GM13976 (cell line): ENCODE data around the gene HIVEP3.

Experiments
- DNase-seq: peaks from one replicate; pipeline ENCODE4 v3.0.0; 2012; ENCODE audit warnings: low spot score
- in situ Hi-C: fragments of 300-500 bp; cut with MboI; formaldehyde crosslinking; loops from one replicate; pipeline ENCODE4 v1.12.0; 2022; ENCODE audit warnings: low sequenced_read_pairs, mixed read lengths, inconsistent platforms; ENCODE audit not compliant: unreplicated experiment
- TF ChIP-seq, protein P1 (sequence below): IDR thresholded peaks from 2 replicates; pipeline ENCODE4 v1.5.1; 2012; ENCODE audit warnings: borderline replicate concordance, mild to moderate bottlenecking; ENCODE audit not compliant: insufficient read depth; ENCODE audit errors: extremely low read depth, missing control alignments, control extremely low read depth

Gene HIVEP3

GRCh38 chr1:41679531-41679930 is 239.2 kb downstream of the HIVEP3 start:
- in situ Hi-C loops = no loop called here
- no peak for DNase-seq
- TF ChIP-seq, protein P1, sequence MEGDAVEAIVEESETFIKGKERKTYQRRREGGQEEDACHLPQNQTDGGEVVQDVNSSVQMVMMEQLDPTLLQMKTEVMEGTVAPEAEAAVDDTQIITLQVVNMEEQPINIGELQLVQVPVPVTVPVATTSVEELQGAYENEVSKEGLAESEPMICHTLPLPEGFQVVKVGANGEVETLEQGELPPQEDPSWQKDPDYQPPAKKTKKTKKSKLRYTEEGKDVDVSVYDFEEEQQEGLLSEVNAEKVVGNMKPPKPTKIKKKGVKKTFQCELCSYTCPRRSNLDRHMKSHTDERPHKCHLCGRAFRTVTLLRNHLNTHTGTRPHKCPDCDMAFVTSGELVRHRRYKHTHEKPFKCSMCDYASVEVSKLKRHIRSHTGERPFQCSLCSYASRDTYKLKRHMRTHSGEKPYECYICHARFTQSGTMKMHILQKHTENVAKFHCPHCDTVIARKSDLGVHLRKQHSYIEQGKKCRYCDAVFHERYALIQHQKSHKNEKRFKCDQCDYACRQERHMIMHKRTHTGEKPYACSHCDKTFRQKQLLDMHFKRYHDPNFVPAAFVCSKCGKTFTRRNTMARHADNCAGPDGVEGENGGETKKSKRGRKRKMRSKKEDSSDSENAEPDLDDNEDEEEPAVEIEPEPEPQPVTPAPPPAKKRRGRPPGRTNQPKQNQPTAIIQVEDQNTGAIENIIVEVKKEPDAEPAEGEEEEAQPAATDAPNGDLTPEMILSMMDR = no peak

- in situ Hi-C loops = no loop called here
- TF ChIP-seq, protein P1 = no peak
- DNase-seq = peak; percentile 69
Measured at GRCh38 chr1:41678111-41678878, 240.4 kb downstream of the HIVEP3 start.

DNA sequence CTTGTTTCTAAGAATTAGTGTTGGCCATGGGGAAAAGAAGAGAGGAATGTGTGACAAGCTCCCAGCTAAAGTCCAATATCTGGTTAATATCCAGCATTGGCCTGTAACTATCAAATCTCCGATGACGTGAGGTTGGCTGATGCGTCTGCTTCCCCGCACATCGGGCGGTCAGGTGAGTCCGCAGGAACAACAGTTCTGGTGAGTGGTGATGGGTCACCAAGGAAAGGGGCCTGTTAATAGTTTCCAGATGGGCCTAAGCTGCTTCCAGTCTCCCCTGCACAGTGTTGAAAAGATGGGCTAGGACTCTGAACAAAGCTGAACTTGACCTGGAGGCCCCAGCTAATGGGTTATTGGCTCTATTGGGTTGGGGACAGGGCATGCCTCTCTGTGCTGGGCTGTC is 241.1 kb downstream of the HIVEP3 start:
- in situ Hi-C loops = no loop called here
- no peak for DNase-seq
- TF ChIP-seq, protein P1 = no peak

DNA sequence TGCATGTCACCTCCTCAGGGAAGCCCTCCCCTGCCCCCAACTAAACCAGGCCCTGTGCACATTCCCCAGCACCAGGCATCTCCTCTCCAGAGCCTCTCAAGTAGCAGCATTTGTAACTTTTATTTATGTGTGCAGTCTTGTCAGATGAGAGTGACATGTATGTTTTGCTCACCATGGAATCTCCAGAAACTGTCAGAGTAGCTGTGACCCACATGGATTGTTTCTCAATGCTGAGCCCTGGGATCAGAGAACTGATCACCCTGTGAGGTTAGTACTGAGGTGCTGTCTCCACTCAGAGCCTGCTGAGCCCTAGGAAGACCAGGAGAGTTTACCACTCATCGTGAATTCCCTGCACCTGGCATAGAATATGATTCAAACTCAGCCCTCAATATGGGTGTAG is 243.3 kb downstream of the HIVEP3 start:
- DNase-seq = no peak
- TF ChIP-seq, protein P1 = no peak
- in situ Hi-C loops = no loop called here

GRCh38 chr1:41674522-41674921 is 244.2 kb downstream of the HIVEP3 start:
- DNase-seq = no peak
- in situ Hi-C loops = no loop called here
- TF ChIP-seq, protein P1 = no peak

DNA sequence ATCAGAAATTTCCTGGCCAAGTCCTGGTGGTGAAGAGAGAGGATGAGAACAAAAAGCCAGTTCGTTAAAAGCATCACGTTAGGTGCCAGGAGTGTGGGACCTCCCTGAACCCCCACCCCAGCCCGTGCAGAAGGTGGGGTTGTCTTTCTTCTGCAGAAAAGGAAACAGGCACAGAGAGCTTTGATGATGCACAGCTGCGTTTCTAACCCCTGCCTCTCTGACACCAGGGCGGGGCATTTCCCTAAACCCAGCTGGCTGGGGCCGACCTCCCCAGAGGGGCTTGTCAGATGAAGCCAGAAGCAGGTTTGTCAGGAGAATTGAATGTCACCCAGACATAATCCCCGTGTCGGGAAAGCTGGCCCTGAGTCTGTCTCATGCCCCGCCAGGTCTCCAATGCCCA is 244.9 kb downstream of the HIVEP3 start:
- peak; percentile 50 for DNase-seq
- TF ChIP-seq, protein P1 = no peak
- in situ Hi-C loops = no loop called here
